NCI-H1417 treated with DMSO at 0.1 percent for 48 hours (cell line): ENCODE results near the gene UBE2M.

Experiments used
- DNase-seq: peaks from one replicate; lab custom pipeline; 2025; lab: John Stamatoyannopoulos, UW

The UBE2M gene

GRCh38 chr19:58570770-58571574 lies 12.6 kb upstream of the UBE2M start:
- DNase-seq = no peak

GRCh38 chr19:58569943-58570670 lies 11.7 kb upstream of the UBE2M start:
- DNase-seq = no peak

DNA sequence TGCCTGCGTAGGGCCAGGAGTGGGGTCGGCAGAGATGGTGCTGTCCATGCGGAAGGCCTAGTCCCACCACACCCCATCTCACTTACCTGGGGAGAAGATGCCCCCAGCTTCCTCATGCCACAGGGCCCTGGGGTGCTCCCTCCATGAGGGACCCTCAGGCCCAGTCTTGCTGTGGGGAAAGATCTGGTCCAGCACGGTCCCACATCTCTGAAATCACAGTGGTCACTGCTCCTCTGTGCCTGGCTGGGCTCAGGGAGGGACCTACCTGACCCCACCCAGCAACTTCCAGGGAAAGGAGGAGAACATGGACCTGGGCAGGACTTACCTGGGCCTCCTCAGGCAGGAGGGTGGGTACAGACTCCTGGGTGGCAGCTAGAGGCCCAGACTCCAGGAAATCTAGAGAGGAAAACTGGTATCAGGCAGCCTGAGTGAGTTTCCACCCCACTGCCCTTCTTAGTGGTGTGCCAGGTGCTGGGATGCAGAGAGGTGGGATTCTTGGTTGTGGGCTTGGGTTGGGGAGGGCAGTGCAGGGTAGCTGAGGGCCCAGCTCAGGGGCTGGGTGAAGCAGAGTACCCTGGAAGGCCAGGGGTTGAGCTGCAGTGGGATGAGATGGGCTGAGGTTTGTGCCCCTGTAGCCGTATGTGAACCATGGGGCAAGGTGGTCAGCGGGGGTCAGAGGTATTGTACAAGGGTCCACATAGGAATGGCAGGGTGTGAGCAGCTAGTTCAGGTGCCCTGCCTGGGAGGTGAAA lies 11.0 kb upstream of the UBE2M start:
- no peak for DNase-seq

GRCh38 chr19:58568453-58569130 lies 10.2 kb upstream of the UBE2M start:
- no peak for DNase-seq

GRCh38 chr19:58566989-58567388 lies 8.6 kb upstream of the UBE2M start:
- no peak for DNase-seq

- no peak for DNase-seq
These were observed 5.4 kb upstream of the UBE2M start for GRCh38 chr19:58563823-58564222.

DNA sequence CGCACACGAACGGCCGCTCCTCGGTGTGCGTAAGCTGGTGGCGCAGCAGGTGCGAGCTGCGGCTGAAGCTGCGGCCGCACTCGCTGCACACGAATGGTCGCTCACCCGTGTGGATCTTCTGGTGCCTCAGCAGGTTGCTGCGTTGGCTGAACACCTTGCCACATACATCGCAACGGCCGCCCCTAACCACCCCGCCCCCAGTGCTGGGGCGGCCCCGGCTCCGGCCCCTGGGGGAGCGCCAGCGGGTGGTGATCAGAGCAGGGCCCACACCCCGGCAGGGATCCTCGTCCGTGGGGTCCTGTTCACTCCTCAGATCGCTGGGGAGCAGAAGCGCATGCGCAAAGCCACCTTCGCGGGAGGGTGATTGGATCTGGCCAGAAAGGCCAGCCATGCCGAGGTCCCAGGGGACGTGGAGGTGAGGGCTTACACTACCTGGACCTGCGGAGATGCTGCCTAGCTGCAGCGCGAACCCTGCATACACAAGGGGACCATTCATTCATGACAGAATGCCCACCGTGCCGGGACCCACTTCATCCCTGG lies 4.7 kb upstream of the UBE2M start:
- DNase-seq = no peak

GRCh38 chr19:58562122-58563033 lies 4.0 kb upstream of the UBE2M start:
- no peak for DNase-seq

- DNase-seq = no peak
These were observed 3.1 kb upstream of the UBE2M start for GRCh38 chr19:58561373-58562121.

- no peak for DNase-seq
These were observed 2.5 kb upstream of the UBE2M start for GRCh38 chr19:58560921-58561320.

GRCh38 chr19:58560007-58560887 lies 1.8 kb upstream of the UBE2M start:
- no peak for DNase-seq

DNA sequence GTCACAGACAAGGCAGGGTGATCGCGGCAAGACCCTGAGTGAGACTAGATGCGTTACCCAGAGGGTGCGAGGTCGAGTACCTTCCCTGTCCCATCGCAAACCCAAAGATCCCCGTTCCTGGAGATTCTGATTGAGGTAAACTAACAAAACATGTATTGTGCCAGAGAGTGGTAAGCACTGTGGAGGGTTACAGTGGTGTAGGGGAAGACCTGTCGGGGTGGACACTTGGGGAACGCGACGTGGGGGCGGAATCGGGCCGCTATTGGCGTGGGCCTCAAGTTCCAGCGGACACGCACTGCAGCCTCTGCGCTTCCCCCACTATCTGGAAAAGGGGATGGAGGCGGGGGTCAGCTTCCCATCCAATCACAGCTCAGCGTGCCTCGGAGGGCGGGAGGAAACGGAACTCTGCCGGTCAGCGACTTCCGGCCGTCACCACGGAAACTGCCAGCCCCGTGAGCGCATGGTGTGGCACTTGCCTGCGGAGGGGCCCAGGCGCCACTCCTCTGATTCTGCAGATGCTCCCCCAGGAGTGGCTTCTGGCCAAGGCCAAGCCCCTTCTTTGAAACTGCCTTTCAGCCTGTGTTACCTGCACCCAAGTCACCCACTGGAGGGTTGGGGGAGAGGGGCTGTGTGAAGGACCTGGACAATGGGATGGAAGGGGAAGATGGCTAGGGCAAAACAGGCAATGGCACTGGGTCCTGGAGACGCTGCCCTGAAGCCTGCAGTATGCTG lies 1.0 kb upstream of the UBE2M start:
- DNase-seq = no peak

GRCh38 chr19:58558623-58559274 lies 338 bp upstream of the UBE2M start:
- no peak for DNase-seq

DNA sequence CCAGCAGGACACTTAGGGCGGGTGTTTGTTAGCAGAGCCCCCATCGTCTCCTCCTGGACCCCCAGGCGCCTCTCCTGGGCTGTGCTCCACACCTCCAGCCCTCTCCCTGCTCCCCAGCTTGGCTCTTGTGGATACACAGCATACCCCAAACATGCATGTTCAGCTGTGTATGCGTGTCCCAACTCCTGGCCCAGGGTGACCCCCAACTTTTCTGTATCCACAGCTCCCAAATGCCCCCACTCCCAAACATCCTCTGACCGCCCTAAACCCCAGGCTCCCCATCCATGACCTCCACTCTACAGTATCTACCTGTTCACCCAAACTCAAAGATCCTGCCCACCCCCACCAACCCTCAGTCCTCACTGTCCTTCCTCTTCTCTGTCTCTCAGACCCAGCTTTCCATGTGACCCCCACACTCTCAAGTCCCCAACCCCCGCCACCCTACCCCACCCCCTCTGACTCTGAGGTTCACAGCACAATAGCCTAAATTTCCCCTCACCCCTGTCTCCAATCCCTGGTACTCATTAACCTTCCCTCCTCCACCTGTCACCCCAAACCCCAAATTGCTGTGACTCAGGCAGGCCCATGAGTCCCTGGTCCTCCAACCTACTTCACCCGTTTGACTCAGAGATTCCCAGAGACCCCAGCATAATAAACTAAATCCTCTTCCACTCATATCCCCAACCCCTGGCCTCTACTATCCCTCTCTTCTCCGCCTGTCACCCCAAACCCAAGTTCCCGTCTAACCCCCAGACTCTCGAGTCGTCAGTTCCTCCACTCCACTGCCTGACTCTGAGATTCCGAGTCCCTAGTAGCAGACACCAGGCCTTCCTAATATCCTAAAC lies 968 bp downstream of the UBE2M start:
- DNase-seq = no peak

DNA sequence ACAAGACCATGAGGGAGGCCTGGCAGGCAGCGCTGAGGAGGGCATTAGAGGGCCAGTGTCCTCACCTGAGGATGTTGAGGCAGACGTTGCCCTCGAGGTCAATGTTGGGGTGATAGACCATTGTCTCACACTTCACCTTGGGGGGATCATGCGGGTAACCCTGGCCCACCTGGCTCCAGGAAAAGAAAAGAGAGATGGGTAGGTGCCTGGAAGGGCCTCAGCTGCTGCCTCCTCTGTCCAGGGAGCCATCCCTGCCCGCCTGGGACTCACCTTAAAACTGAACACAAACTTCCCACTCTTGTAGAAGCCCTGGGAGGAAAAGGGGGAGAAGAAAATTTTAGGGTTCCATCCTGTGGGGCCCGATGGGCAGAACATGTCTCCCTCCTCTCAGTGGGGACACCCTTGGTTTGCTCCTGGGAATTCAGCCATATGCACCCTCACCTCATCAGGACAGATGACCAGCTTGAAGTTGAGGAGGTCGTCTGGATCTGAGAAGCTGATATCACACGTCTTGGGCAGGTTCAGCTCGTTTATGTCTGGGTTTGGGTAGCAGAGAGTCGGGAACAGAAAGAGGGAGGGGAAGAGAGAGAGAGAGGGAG lies 1.7 kb downstream of the UBE2M start:
- no peak for DNase-seq

- DNase-seq = no peak
These were observed 2.3 kb downstream of the UBE2M start for GRCh38 chr19:58555920-58556621.
